Measurements from ENCODE around the gene ALS2CL. TPM values are rescaled to one million over a fixed set of nuclear protein-coding genes. Genes with fewer than 3 reads are reported as not detected.

Gene ALS2CL
- polyA plus RNA-seq, 4 donors = 11.8 to 100.0 (median 46.5) TPM

DNA sequence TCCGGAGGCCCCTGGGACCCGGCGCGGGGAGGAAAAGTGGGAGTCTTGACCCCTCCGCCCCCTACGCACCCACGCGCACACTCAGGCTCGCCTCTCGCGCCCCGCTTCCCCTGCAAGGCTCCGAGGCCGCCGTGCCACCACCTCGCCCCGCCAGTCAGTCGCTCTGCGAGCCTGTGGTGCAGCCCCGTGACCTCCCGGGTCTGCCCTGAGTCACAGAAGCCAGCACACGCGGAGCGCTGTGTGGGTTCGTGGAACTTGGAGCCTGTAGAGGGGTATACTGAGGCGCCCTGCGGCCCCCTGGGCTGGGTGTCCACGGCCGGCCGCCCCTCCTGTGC lies 380 bp upstream of the ALS2CL start:
- Histone ChIP-seq H3K4me1 (ENCODE audit: control insufficient read depth in 3 of 3, insufficient read depth in 2 of 3, low read depth in 1 of 3, low read length in 2 of 3) (peaks cover 2 to 35% (median 10%) of the 10 kb centered on the region in 3 donors), H3K9me3 (ENCODE audit: control insufficient read depth in 2 of 2, insufficient read depth in 1 of 2, low read depth in 1 of 2, low read length in 1 of 2) (no peaks in the 10 kb centered on the region), H3K4me3 (ENCODE audit: low read depth in 1 of 3, low read length in 3 of 3) (peak overlapping the region in 2 of 3 donors; percentile 59 to 90), H3K27me3 (ENCODE audit: control insufficient read depth in 3 of 3, insufficient read depth in 3 of 3, low read length in 3 of 3) (no peaks in the 10 kb centered on the region), H3K27ac (ENCODE audit: low read depth in 1 of 3, low read length in 2 of 3) (peak overlapping the region in 2 of 3 donors; percentile 26 to 31), H3K36me3 (ENCODE audit: control insufficient read depth in 3 of 3, insufficient read depth in 2 of 3, low read depth in 1 of 3, low read length in 3 of 3) (peaks cover 0 to 4% (median 0%) of the 10 kb centered on the region in 3 donors)
- DNase-seq (no peak), FAIRE-seq (no peak)
- 22 to 28% (median 22%) methylated on average over 26 to 30 of the region's 30 CpGs for WGBS, 3 donors

DNA sequence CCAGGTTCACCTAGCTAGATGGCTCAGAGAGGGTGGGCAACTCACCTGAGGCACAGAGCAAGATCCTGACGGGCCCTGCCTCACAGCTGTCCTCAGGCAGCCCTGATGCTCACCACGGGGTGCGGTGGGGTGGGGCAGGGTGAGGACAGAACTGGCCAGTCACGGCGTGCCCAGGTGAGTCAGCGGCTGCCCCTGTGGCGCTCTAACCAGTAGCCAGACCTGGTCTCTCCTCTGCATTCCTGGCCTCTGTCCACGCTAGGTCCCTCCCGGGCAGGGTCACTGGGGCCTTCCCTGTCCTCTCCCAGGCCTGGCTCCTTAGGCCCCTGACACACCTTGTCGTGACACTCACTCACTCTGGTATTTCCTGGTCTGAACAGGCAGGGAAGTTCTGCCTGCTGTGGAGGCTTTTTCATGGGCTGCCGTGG lies 901 bp downstream of the ALS2CL start:
- peak overlapping the region; percentile 81 to 89 (median 87) for H3K27ac ChIP-seq (ENCODE audit: low read depth in 1 of 3, low read length in 2 of 3)
- no peaks in the 10 kb centered on the region for H3K27me3 ChIP-seq (ENCODE audit: control insufficient read depth in 3 of 3, insufficient read depth in 3 of 3, low read length in 3 of 3)
- DNase-seq (peak; percentile 87 to 92), FAIRE-seq (no peak)
- peaks cover 2 to 35% (median 10%) of the 10 kb centered on the region in 3 donors for H3K4me1 ChIP-seq (ENCODE audit: control insufficient read depth in 3 of 3, insufficient read depth in 2 of 3, low read depth in 1 of 3, low read length in 2 of 3)
- WGBS, 3 donors = 10 to 51% (median 26%) methylated on average over 10 to 11 of the region's 11 CpGs
- peak overlapping the region; percentile 12 to 90 (median 59) for H3K4me3 ChIP-seq (ENCODE audit: low read depth in 1 of 3, low read length in 3 of 3)
- peaks cover 0 to 16% (median 0%) of the 10 kb centered on the region in 3 donors for H3K36me3 ChIP-seq (ENCODE audit: control insufficient read depth in 3 of 3, insufficient read depth in 2 of 3, low read depth in 1 of 3, low read length in 3 of 3)
- no peaks in the 10 kb centered on the region for H3K9me3 ChIP-seq (ENCODE audit: control insufficient read depth in 2 of 2, insufficient read depth in 1 of 2, low read depth in 1 of 2, low read length in 1 of 2)

DNA sequence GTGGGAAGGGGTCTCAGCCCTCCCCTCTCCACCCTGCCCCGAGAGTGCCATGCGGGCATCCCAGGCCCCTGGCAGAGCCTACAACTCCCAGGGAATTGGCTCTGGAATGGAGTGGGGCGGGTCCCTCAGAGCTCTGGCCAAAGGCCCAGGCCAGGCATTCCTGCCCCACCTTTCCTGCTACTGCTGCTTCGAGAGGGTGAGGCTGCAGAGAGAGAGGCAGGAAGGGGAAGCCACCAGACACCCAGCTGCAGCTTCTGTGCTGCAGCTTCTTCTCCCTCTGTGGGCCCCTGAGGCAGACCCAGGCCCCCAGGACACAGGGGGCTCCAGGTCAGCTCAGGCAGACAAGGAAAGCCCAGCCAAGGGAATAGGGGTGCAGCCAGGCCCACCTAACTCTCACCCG lies 2.7 kb downstream of the ALS2CL start:
- Histone ChIP-seq H3K4me1 (ENCODE audit: control insufficient read depth in 3 of 3, insufficient read depth in 2 of 3, low read depth in 1 of 3, low read length in 2 of 3) (peaks cover 2 to 35% (median 10%) of the 10 kb centered on the region in 3 donors), H3K9me3 (ENCODE audit: control insufficient read depth in 2 of 2, insufficient read depth in 1 of 2, low read depth in 1 of 2, low read length in 1 of 2) (no peaks in the 10 kb centered on the region), H3K4me3 (ENCODE audit: low read depth in 1 of 3, low read length in 3 of 3) (no peak overlapping the region), H3K27ac (ENCODE audit: low read depth in 1 of 3, low read length in 2 of 3) (peak overlapping the region in 1 of 3 donors; percentile 28), H3K36me3 (ENCODE audit: control insufficient read depth in 3 of 3, insufficient read depth in 2 of 3, low read depth in 1 of 3, low read length in 3 of 3) (peaks cover 0 to 34% (median 0%) of the 10 kb centered on the region in 3 donors), H3K27me3 (ENCODE audit: control insufficient read depth in 3 of 3, insufficient read depth in 3 of 3, low read length in 3 of 3) (no peaks in the 10 kb centered on the region)
- DNase-seq (peak; percentile 61 to 83), FAIRE-seq (no peak)
- WGBS, 3 donors = 34 to 49% (median 45%) methylated on average over 5 of the region's 5 CpGs

DNA sequence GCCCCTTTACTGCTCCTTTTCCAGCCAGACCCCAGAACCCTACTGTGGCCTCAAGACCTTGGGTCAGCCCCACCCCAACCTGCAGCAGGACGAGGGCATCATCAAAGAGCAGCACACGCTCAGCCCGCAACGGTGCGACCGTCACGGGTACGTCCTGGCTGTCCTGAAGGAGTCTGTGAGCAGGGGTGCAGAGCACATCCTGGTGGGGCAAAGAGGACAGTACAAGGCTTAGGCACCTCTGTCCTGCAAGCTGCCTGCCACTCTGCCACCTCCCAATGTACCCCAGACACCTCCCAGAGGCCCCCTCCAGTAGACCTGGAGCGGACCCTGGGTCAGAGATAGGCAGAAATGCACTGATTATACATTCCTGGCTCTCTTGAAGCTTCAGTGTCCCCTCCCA lies 8.0 kb downstream of the ALS2CL start:
- Histone ChIP-seq H3K4me1 (ENCODE audit: control insufficient read depth in 3 of 3, insufficient read depth in 2 of 3, low read depth in 1 of 3, low read length in 2 of 3) (peaks cover 0 to 2% (median 0%) of the 10 kb centered on the region in 3 donors), H3K36me3 (ENCODE audit: control insufficient read depth in 3 of 3, insufficient read depth in 2 of 3, low read depth in 1 of 3, low read length in 3 of 3) (peaks cover 0 to 85% (median 0%) of the 10 kb centered on the region in 3 donors), H3K9me3 (ENCODE audit: control insufficient read depth in 2 of 2, insufficient read depth in 1 of 2, low read depth in 1 of 2, low read length in 1 of 2) (no peaks in the 10 kb centered on the region), H3K27me3 (ENCODE audit: control insufficient read depth in 3 of 3, insufficient read depth in 3 of 3, low read length in 3 of 3) (no peaks in the 10 kb centered on the region), H3K4me3 (ENCODE audit: low read depth in 1 of 3, low read length in 3 of 3) (no peak overlapping the region), H3K27ac (ENCODE audit: low read depth in 1 of 3, low read length in 2 of 3) (no peak overlapping the region)
- WGBS, 3 donors = 87 to 91% (median 88%) methylated on average over 9 of the region's 9 CpGs
- no peak for FAIRE-seq
- no peak for DNase-seq

DNA sequence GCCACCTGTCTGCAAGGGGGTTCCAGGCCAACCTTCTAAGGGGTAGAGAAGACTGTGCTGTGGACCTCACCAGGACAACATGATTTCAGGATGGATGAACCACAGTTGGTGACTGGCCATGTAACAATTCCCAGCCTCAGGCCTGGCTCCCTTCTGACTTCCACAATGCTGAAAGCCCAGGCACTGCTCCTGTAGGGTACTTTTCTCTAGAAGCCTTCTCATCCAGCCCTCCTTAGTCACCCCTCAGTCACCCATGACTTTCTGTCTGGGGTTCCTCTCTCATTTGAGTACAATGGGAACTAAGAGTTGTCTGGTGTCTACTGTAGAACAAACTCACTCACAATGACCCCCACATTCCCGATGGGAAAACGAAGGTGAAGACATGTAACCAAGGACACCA lies 8.6 kb downstream of the ALS2CL start:
- no peaks in the 10 kb centered on the region for H3K27me3 ChIP-seq (ENCODE audit: control insufficient read depth in 3 of 3, insufficient read depth in 3 of 3, low read length in 3 of 3)
- H3K9me3 ChIP-seq (ENCODE audit: control insufficient read depth in 2 of 2, insufficient read depth in 1 of 2, low read depth in 1 of 2, low read length in 1 of 2) = no peaks in the 10 kb centered on the region
- FAIRE-seq = no peak
- peaks cover 0 to 91% (median 0%) of the 10 kb centered on the region in 3 donors for H3K36me3 ChIP-seq (ENCODE audit: control insufficient read depth in 3 of 3, insufficient read depth in 2 of 3, low read depth in 1 of 3, low read length in 3 of 3)
- DNase-seq = no peak
- 86 to 93% (median 92%) methylated on average over 2 of the region's 2 CpGs for WGBS, 3 donors
- H3K4me1 ChIP-seq (ENCODE audit: control insufficient read depth in 3 of 3, insufficient read depth in 2 of 3, low read depth in 1 of 3, low read length in 2 of 3) = no peaks in the 10 kb centered on the region
- no peak overlapping the region for H3K27ac ChIP-seq (ENCODE audit: low read depth in 1 of 3, low read length in 2 of 3)
- H3K4me3 ChIP-seq (ENCODE audit: low read depth in 1 of 3, low read length in 3 of 3) = no peak overlapping the region

DNA sequence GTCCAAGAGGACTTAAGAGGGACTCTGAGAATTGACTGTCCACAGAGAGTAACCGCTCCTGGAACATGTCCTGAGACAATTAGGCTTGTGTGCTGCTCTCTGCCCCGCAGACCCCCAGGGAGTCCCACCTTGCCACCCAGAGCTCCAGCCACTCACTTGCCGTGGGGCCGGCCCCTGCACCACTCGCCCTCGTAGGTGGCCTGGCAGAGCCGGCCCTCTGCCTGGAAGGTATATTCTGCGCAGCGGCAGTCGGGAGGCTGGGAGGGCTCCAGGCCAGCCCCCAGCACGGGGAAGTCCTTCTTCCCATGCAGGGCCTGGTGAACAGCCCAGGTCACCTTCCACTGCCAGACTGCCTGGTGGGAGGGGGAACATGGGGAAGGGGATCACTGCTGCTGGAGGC lies 10.5 kb downstream of the ALS2CL start:
- H3K36me3 ChIP-seq (ENCODE audit: control insufficient read depth in 3 of 3, insufficient read depth in 2 of 3, low read depth in 1 of 3, low read length in 3 of 3) = peaks cover 0 to 96% (median 0%) of the 10 kb centered on the region in 3 donors
- no peaks in the 10 kb centered on the region for H3K9me3 ChIP-seq (ENCODE audit: control insufficient read depth in 2 of 2, insufficient read depth in 1 of 2, low read depth in 1 of 2, low read length in 1 of 2)
- no peak for FAIRE-seq
- H3K27ac ChIP-seq (ENCODE audit: low read depth in 1 of 3, low read length in 2 of 3) = no peak overlapping the region
- H3K4me1 ChIP-seq (ENCODE audit: control insufficient read depth in 3 of 3, insufficient read depth in 2 of 3, low read depth in 1 of 3, low read length in 2 of 3) = no peaks in the 10 kb centered on the region
- 89 to 92% (median 91%) methylated on average over 11 of the region's 11 CpGs for WGBS, 3 donors
- no peaks in the 10 kb centered on the region for H3K27me3 ChIP-seq (ENCODE audit: control insufficient read depth in 3 of 3, insufficient read depth in 3 of 3, low read length in 3 of 3)
- no peak for DNase-seq
- no peak overlapping the region for H3K4me3 ChIP-seq (ENCODE audit: low read depth in 1 of 3, low read length in 3 of 3)

DNA sequence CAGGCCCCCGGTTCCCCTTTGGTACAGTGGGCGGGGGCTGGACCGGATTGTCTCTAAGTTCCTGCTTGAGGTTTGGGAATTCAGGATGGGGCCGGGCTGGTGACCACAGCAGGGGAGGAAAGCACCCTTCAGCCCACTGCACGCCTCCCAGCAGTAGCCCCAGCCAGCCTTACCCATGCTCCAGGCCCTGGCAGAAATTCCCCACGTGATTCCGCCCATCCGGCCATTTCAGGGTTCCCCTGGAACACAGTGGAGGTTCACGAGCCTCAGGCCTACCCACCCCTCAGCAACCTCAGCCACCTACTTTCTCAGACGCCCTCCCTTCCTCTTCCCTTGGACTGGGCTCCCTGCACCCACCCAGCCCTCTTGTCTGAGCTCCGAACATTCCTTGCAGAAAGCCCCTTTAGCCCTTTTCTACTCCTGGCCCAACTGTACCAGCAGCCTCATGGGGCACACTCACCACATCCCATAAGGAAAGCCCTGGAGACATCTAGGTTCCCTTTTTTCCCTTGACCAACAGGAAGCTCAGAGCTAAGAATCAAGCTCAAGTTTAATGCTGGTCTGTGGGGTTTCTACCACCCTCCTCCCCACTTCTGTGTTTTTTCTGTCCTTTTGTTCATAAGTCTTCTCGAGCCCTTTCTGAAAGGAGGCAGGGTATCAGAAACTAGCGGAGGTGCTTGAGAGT lies 11.5 kb downstream of the ALS2CL start:
- Histone ChIP-seq H3K27me3 (ENCODE audit: control insufficient read depth in 3 of 3, insufficient read depth in 3 of 3, low read length in 3 of 3) (no peaks in the 10 kb centered on the region), H3K9me3 (ENCODE audit: control insufficient read depth in 2 of 2, insufficient read depth in 1 of 2, low read depth in 1 of 2, low read length in 1 of 2) (no peaks in the 10 kb centered on the region), H3K36me3 (ENCODE audit: control insufficient read depth in 3 of 3, insufficient read depth in 2 of 3, low read depth in 1 of 3, low read length in 3 of 3) (peaks cover 0 to 91% (median 0%) of the 10 kb centered on the region in 3 donors), H3K4me3 (ENCODE audit: low read depth in 1 of 3, low read length in 3 of 3) (no peak overlapping the region), H3K27ac (ENCODE audit: low read depth in 1 of 3, low read length in 2 of 3) (no peak overlapping the region), H3K4me1 (ENCODE audit: control insufficient read depth in 3 of 3, insufficient read depth in 2 of 3, low read depth in 1 of 3, low read length in 2 of 3) (no peaks in the 10 kb centered on the region)
- DNase-seq (no peak), FAIRE-seq (no peak)
- WGBS, 3 donors = 82 to 89% (median 82%) methylated on average over 11 to 13 of the region's 13 CpGs

DNA sequence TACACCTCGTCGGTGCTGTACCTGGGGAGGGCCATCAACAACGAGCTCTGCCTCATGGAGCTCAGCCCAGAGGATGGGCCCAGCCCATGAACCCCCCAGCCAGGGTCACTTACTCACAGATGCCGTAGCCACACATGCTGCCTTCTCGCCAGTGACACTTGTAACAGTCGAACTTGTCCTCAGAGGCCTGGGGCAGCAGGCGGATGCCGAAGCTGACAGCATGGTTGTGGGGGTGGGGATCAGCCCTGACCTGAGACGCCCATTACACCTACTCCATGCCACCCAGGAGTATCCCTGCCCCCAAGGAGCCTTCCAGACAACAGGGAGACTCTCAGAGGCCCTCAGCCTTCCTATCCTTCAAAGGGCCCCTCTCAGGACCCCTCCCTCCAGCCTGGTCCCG lies 12.1 kb downstream of the ALS2CL start:
- Histone ChIP-seq H3K27ac (ENCODE audit: low read depth in 1 of 3, low read length in 2 of 3) (no peak overlapping the region), H3K27me3 (ENCODE audit: control insufficient read depth in 3 of 3, insufficient read depth in 3 of 3, low read length in 3 of 3) (no peaks in the 10 kb centered on the region), H3K36me3 (ENCODE audit: control insufficient read depth in 3 of 3, insufficient read depth in 2 of 3, low read depth in 1 of 3, low read length in 3 of 3) (peaks cover 0 to 89% (median 0%) of the 10 kb centered on the region in 3 donors), H3K4me3 (ENCODE audit: low read depth in 1 of 3, low read length in 3 of 3) (no peak overlapping the region), H3K9me3 (ENCODE audit: control insufficient read depth in 2 of 2, insufficient read depth in 1 of 2, low read depth in 1 of 2, low read length in 1 of 2) (no peaks in the 10 kb centered on the region), H3K4me1 (ENCODE audit: control insufficient read depth in 3 of 3, insufficient read depth in 2 of 3, low read depth in 1 of 3, low read length in 2 of 3) (no peaks in the 10 kb centered on the region)
- WGBS, 3 donors = 80 to 90% (median 87%) methylated on average over 10 of the region's 10 CpGs
- FAIRE-seq = no peak
- no peak for DNase-seq

Data from small intestine (tissue), 7 donors.